ENCODE measurements around the gene ZBTB22.

ZBTB22 gene

DNA sequence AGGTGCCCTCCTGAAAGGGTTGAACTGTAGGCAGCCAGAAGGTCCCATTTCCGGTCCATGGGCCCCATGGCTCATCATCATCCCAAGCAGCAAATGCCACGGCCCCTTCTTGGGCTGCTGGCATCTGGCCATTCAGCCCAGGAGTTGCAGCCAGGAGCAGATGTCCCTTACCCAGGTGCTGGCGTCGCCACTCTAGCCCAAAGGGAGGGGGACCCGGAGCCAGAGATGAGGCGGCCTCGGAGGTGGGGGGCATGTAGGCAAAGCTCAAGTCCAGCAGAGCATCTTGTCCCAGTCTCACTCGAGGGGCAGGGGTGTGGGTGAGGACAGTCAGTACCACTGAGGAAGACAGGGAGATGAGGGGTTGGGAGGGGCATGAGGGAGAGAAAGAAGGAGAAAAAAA lies 12.5 kb downstream of the ZBTB22 start:
- Histone ChIP-seq H3K27me3 (ENCODE audit: insufficient read depth, poor library complexity, severe bottlenecking) (no peaks in the 10 kb centered on the region), H3K4me3 (replicated peaks; ENCODE audit: insufficient read depth, low read length) (no peak overlapping the region), H3K27ac (replicated peaks) (no peak overlapping the region)
- TF ChIP-seq SPI1 (IDR thresholded peaks at IDR 0.05; ENCODE audit: borderline replicate concordance, low read depth) (no peak), GABPA (IDR thresholded peaks at IDR 0.05; ENCODE audit: low read depth) (no peak), POLR2AphosphoS5 (IDR thresholded peaks at IDR 0.05; ENCODE audit: low read depth) (no peak)
- TF ChIP-seq, protein P1, sequence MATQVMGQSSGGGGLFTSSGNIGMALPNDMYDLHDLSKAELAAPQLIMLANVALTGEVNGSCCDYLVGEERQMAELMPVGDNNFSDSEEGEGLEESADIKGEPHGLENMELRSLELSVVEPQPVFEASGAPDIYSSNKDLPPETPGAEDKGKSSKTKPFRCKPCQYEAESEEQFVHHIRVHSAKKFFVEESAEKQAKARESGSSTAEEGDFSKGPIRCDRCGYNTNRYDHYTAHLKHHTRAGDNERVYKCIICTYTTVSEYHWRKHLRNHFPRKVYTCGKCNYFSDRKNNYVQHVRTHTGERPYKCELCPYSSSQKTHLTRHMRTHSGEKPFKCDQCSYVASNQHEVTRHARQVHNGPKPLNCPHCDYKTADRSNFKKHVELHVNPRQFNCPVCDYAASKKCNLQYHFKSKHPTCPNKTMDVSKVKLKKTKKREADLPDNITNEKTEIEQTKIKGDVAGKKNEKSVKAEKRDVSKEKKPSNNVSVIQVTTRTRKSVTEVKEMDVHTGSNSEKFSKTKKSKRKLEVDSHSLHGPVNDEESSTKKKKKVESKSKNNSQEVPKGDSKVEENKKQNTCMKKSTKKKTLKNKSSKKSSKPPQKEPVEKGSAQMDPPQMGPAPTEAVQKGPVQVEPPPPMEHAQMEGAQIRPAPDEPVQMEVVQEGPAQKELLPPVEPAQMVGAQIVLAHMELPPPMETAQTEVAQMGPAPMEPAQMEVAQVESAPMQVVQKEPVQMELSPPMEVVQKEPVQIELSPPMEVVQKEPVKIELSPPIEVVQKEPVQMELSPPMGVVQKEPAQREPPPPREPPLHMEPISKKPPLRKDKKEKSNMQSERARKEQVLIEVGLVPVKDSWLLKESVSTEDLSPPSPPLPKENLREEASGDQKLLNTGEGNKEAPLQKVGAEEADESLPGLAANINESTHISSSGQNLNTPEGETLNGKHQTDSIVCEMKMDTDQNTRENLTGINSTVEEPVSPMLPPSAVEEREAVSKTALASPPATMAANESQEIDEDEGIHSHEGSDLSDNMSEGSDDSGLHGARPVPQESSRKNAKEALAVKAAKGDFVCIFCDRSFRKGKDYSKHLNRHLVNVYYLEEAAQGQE (IDR thresholded peaks at IDR 0.05; ENCODE audit: insufficient replicate concordance, low read depth): no peak
- TF ChIP-seq, protein P2, sequence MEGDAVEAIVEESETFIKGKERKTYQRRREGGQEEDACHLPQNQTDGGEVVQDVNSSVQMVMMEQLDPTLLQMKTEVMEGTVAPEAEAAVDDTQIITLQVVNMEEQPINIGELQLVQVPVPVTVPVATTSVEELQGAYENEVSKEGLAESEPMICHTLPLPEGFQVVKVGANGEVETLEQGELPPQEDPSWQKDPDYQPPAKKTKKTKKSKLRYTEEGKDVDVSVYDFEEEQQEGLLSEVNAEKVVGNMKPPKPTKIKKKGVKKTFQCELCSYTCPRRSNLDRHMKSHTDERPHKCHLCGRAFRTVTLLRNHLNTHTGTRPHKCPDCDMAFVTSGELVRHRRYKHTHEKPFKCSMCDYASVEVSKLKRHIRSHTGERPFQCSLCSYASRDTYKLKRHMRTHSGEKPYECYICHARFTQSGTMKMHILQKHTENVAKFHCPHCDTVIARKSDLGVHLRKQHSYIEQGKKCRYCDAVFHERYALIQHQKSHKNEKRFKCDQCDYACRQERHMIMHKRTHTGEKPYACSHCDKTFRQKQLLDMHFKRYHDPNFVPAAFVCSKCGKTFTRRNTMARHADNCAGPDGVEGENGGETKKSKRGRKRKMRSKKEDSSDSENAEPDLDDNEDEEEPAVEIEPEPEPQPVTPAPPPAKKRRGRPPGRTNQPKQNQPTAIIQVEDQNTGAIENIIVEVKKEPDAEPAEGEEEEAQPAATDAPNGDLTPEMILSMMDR (IDR thresholded peaks at IDR 0.05; ENCODE audit: insufficient read depth, low read length): no peak
- DNase-seq (ENCODE audit: low read depth in 1 of 2, low spot score in 1 of 2): no peak

DNA sequence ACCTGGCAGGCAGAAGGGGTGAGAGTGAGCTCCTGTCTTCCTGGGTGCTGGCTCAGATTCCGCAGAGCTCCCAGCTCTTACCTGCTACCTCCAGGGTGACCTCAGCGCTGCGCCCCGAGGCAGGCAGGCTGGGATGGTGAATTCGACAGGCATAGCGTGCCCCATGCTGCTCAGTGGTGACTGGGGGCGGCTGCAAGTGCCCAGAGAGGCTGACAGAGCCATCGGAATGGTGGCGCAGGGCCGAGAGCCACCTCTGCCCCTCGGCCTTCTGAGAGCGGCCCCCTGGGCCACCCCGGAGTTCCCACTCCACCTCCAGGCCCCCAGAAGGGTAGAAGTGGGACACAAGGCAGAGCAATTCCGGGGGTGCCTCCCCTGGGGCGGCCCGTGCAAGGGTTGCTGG lies 13.3 kb downstream of the ZBTB22 start:
- H3K27ac ChIP-seq (replicated peaks): no peak overlapping the region
- TF ChIP-seq SPI1 (IDR thresholded peaks at IDR 0.05; ENCODE audit: borderline replicate concordance, low read depth): no peak
- TF ChIP-seq, protein P2 (IDR thresholded peaks at IDR 0.05; ENCODE audit: insufficient read depth, low read length): no peak
- TF ChIP-seq, protein P1 (IDR thresholded peaks at IDR 0.05; ENCODE audit: insufficient replicate concordance, low read depth): no peak
- no peak for TF ChIP-seq GABPA (IDR thresholded peaks at IDR 0.05; ENCODE audit: low read depth)
- no peak for TF ChIP-seq POLR2AphosphoS5 (IDR thresholded peaks at IDR 0.05; ENCODE audit: low read depth)

GRCh38 chr6:33301877-33302276 lies 15.7 kb downstream of the ZBTB22 start:
- no peaks in the 10 kb centered on the region for H3K27me3 ChIP-seq (ENCODE audit: insufficient read depth, poor library complexity, severe bottlenecking)
- no peak overlapping the region for H3K27ac ChIP-seq (replicated peaks)
- no peak overlapping the region for H3K4me3 ChIP-seq (replicated peaks; ENCODE audit: insufficient read depth, low read length)
- no peak for DNase-seq (ENCODE audit: low read depth in 1 of 2, low spot score in 1 of 2)
- TF ChIP-seq SPI1 (IDR thresholded peaks at IDR 0.05; ENCODE audit: borderline replicate concordance, low read depth): no peak
- TF ChIP-seq, protein P2 (IDR thresholded peaks at IDR 0.05; ENCODE audit: insufficient read depth, low read length): no peak
- TF ChIP-seq POLR2AphosphoS5 (IDR thresholded peaks at IDR 0.05; ENCODE audit: low read depth): no peak

More for the DNA sequence above, 13.3 kb downstream of the ZBTB22 start:
- Histone ChIP-seq H3K27me3 (ENCODE audit: insufficient read depth, poor library complexity, severe bottlenecking) (no peaks in the 10 kb centered on the region), H3K4me3 (replicated peaks; ENCODE audit: insufficient read depth, low read length) (no peak overlapping the region)
- no peak for DNase-seq (ENCODE audit: low read depth in 1 of 2, low spot score in 1 of 2)

Data from HL-60 (cell line).